NOMO-1 treated with DMSO at 0.1 percent for 48 hours (cell line): ENCODE measurements around the gene JARID2.
A peak's percentile ranks its signal among the peaks of the same experiment; 100 is the strongest.

Source experiments
- DNase-seq: peaks from one replicate; lab custom pipeline; 2025; ENCODE audit not compliant: unreplicated experiment; lab: John Stamatoyannopoulos, UW

Gene JARID2

GRCh38 chr6:15458021-15458459, 212.2 kb downstream of the JARID2 start:
- no peak for DNase-seq

GRCh38 chr6:15460110-15460727, 214.3 kb downstream of the JARID2 start:
- DNase-seq: no peak

- DNase-seq: no peak
Observed at GRCh38 chr6:15461127-15461944, 215.5 kb downstream of the JARID2 start.

GRCh38 chr6:15462256-15462655, 216.4 kb downstream of the JARID2 start:
- no peak for DNase-seq

GRCh38 chr6:15462717-15463525, 217.1 kb downstream of the JARID2 start:
- DNase-seq: no peak

GRCh38 chr6:15464211-15464725, 218.4 kb downstream of the JARID2 start:
- DNase-seq: no peak

GRCh38 chr6:15465212-15465611, 219.3 kb downstream of the JARID2 start:
- DNase-seq: no peak

- DNase-seq: no peak
Observed at GRCh38 chr6:15470746-15471145, 224.9 kb downstream of the JARID2 start.

- DNase-seq: no peak
Observed at GRCh38 chr6:15472621-15473020, 226.8 kb downstream of the JARID2 start.

GRCh38 chr6:15473174-15473573, 227.3 kb downstream of the JARID2 start:
- no peak for DNase-seq

GRCh38 chr6:15473741-15474161, 227.9 kb downstream of the JARID2 start:
- no peak for DNase-seq

- DNase-seq: no peak
Observed at GRCh38 chr6:15474196-15474595, 228.3 kb downstream of the JARID2 start.

GRCh38 chr6:15475261-15475660, 229.4 kb downstream of the JARID2 start:
- no peak for DNase-seq

GRCh38 chr6:15475872-15476271, 230.0 kb downstream of the JARID2 start:
- DNase-seq: no peak

- no peak for DNase-seq
Observed at GRCh38 chr6:15476631-15477380, 230.9 kb downstream of the JARID2 start.

GRCh38 chr6:15477746-15478145, 231.9 kb downstream of the JARID2 start:
- DNase-seq: no peak

GRCh38 chr6:15479761-15480160, 233.9 kb downstream of the JARID2 start:
- no peak for DNase-seq

GRCh38 chr6:15480525-15480924, 234.7 kb downstream of the JARID2 start:
- DNase-seq: peak; percentile 59

GRCh38 chr6:15481390-15482291, 235.8 kb downstream of the JARID2 start:
- no peak for DNase-seq

GRCh38 chr6:15483060-15483459, 237.2 kb downstream of the JARID2 start:
- no peak for DNase-seq
